GM12801 (cell line): Measurements from ENCODE around the gene PRMT1.

ENCODE experiments used
- CTCF ChIP-seq: IDR thresholded peaks from one replicate; pipeline ENCODE4 v1.5.1; 2011; ENCODE audit warnings: control low read depth; ENCODE audit not compliant: insufficient read length; ENCODE audit errors: extremely low read depth

Gene PRMT1

GRCh38 chr19:49684251-49684982 lies 7.3 kb downstream of the PRMT1 start:
- TF ChIP-seq CTCF: no peak

GRCh38 chr19:49684983-49685553 lies 8.0 kb downstream of the PRMT1 start:
- TF ChIP-seq CTCF: no peak

DNA sequence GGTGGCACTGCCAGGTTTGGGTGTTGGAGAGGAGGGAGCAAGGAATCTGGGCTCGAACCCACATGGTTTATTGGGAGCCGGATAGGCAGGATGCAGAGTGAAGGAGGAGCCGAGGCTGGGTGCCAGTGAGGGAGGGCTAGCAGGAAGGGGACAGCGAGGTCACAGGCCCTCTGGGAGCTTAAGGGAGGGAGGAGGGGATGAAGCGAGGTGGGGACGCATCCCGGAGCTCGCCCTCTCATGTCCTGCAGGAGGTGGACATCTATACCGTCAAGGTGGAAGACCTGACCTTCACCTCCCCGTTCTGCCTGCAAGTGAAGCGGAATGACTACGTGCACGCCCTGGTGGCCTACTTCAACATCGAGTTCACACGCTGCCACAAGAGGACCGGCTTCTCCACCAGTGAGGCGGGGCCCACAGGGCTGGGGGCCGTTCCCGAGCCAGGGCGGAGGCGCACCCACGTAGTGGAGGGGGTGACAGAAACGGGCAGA lies 8.8 kb downstream of the PRMT1 start:
- TF ChIP-seq CTCF: no peak

GRCh38 chr19:49686503-49687088 lies 9.5 kb downstream of the PRMT1 start:
- no peak for TF ChIP-seq CTCF

GRCh38 chr19:49687150-49687549 lies 10.1 kb downstream of the PRMT1 start:
- TF ChIP-seq CTCF: no peak

GRCh38 chr19:49687566-49688316 lies 10.7 kb downstream of the PRMT1 start:
- TF ChIP-seq CTCF: no peak

- TF ChIP-seq CTCF: no peak
These were observed 11.6 kb downstream of the PRMT1 start for GRCh38 chr19:49688531-49689132.
